Testis (tissue), 2 donors: ENCODE data around the gene TBC1D1.

Experiments used
- CTCF ChIP-seq, 3 experiments: fragments of 450-650 bp in 2 of 3; fragments of 200-600 bp in 1 of 3; sonication (generic) in 1 of 3; IDR thresholded peaks; one replicate each; pipeline ENCODE4 v1.5.1; 2016 to 2019; ENCODE audit warnings: antibody characterized with exemption in 3 of 3, mild to moderate bottlenecking in 2 of 3, moderate library complexity in 1 of 3
- POLR2A ChIP-seq: fragments of 450-650 bp; IDR thresholded peaks from one replicate; pipeline ENCODE4 v1.6.1; 2017; ENCODE audit warnings: antibody characterized with exemption, mild to moderate bottlenecking, moderate library complexity

- TF ChIP-seq CTCF (IDR thresholded peaks at IDR 0.05), result no peak
- TF ChIP-seq POLR2A, result no peak
Observed at GRCh38 chr4:37872310-37872988, 18.4 kb upstream of the TBC1D1 start.
